SK-N-SH treated with all-trans-retinoic acid at 6 μM for 48 hours (cell line): ENCODE data around the gene NMRK2.

Experiments
- PPARA ChIP-seq: fragments of 250-450 bp; sonication (Bioruptor Pico); IDR thresholded peaks from 2 replicates; pipeline ENCODE4 v1.5.0; 2020; ENCODE audit warnings: mild to moderate bottlenecking, borderline replicate concordance
- TCF4 ChIP-seq: fragments of 250-450 bp; sonication (Bioruptor Pico); IDR thresholded peaks from 2 replicates; pipeline ENCODE4 v1.8.0; 2021; ENCODE audit warnings: mild to moderate bottlenecking, moderate library complexity, borderline replicate concordance

- TF ChIP-seq TCF4 (CRISPR knock-in tag) = no peak
- TF ChIP-seq PPARA (CRISPR knock-in tag) = no peak
These were observed 11.3 kb downstream of the NMRK2 start for GRCh38 chr19:3944018-3944721.
